Loucy (cell line): ENCODE measurements around the gene PALM3.

ENCODE experiments used
- EZH2phosphoT487 ChIP-seq: fragments of 200-600 bp; IDR thresholded peaks from 2 replicates; pipeline ENCODE4 v1.6.1; 2018; ENCODE audit warnings: antibody characterized with exemption, mild to moderate bottlenecking, moderate library complexity, borderline replicate concordance
- TF ChIP-seq, protein P1 (sequence below): fragments of 200-600 bp; sonication (generic); conservative IDR thresholded peaks from 2 replicates; pipeline ENCODE4 v1.5.1; 2014; ENCODE audit warnings: mild to moderate bottlenecking, antibody characterized with exemption, low read length

DNA sequence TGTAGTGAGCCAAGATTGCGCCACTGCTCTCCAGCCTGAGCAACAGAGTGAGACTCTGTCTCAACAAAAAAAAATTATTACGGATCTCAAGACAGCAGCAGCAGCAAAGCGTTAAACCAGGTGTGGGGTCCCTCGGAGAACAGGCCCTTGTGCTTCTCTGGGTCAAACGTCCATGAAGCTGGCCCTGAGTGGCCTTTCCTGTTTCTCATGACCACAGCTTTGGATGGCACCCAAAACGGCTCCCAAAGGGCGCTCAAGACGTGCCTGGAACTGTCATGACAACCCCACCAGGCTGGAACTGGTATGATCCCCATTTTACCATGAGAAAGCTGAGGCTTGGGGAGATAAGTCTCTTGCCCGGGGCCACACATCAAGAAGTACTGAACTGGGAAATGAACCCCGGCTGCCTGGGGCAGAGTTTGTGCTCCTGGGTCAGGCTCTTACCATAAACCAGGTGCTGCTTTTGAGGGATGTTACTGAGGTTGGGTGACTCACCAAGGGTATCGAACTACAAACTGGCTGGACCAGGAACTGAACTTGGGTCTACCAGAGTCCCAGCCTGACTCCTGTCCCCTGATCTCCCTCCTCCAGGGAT, 40.3 kb upstream of the PALM3 start:
- TF ChIP-seq, protein P1, sequence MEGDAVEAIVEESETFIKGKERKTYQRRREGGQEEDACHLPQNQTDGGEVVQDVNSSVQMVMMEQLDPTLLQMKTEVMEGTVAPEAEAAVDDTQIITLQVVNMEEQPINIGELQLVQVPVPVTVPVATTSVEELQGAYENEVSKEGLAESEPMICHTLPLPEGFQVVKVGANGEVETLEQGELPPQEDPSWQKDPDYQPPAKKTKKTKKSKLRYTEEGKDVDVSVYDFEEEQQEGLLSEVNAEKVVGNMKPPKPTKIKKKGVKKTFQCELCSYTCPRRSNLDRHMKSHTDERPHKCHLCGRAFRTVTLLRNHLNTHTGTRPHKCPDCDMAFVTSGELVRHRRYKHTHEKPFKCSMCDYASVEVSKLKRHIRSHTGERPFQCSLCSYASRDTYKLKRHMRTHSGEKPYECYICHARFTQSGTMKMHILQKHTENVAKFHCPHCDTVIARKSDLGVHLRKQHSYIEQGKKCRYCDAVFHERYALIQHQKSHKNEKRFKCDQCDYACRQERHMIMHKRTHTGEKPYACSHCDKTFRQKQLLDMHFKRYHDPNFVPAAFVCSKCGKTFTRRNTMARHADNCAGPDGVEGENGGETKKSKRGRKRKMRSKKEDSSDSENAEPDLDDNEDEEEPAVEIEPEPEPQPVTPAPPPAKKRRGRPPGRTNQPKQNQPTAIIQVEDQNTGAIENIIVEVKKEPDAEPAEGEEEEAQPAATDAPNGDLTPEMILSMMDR = no peak
- no peak for TF ChIP-seq EZH2phosphoT487
